B cell (primary cell): Measurements from ENCODE around the gene CMTM8. TPM values are rescaled to one million over a fixed set of nuclear protein-coding genes. Genes with fewer than 3 reads are reported as not detected.

ENCODE experiments used
- ATAC-seq: fragments of 200-7000 bp; cut with Tn5 transposase; one replicate; pipeline ENCODE4 v1.10.0; 2021; ENCODE audit warnings: low read depth, mild to moderate bottlenecking, moderate number of reproducible peaks, moderate library complexity
- CTCF ChIA-PET: fragments of 350-600 bp; sonication (Branson Sonifier 250); formaldehyde crosslinking; loops from one replicate; lab custom pipeline; 2021; ENCODE audit warnings: antibody characterized with exemption, inconsistent platforms; lab: Charles Lee
- POLR2A ChIA-PET: fragments of 350-600 bp; sonication (Branson Sonifier 250); formaldehyde crosslinking; loops from one replicate; lab custom pipeline; 2021; ENCODE audit warnings: antibody characterized with exemption; lab: Charles Lee
- DNase-seq: peaks from one replicate; pipeline ENCODE4 v3.0.0; 2013
- H2AFZ ChIP-seq: 2 replicates; pipeline ENCODE4 v1.6.1; 2012; ENCODE audit warnings: mild to moderate bottlenecking, low read depth, low read length; ENCODE audit not compliant: insufficient read depth, poor library complexity, severe bottlenecking
- H3K27ac ChIP-seq, 2 donors: 1 replicate in 1 of 2; 2 replicates in 1 of 2; pipeline ENCODE4 v1.5.1; 2012 to 2013; ENCODE audit warnings: low read length in 2 of 2, mild to moderate bottlenecking in 2 of 2, moderate library complexity in 1 of 2
- H3K27me3 ChIP-seq, 4 experiments: fragments of 200-600 bp in 1 of 4; sonication (generic) in 1 of 4; replicated peaks in 1 of 4; 1 replicate in 2 of 4; 2 replicates in 2 of 4; pipeline versions ENCODE4 v1.6.1 to v1.7.0; 2013 to 2016; ENCODE audit warnings: low read length in 3 of 4, mild to moderate bottlenecking in 2 of 4, mixed read lengths in 1 of 4, moderate library complexity in 1 of 4; ENCODE audit not compliant: insufficient read depth in 4 of 4, control insufficient read depth in 3 of 4; ENCODE audit errors: control extremely low read depth in 1 of 4
- H3K36me3 ChIP-seq, 2 experiments: replicated peaks in 1 of 2; 1 replicate in 1 of 2; 2 replicates in 1 of 2; pipeline versions ENCODE4 v1.6.1 to v1.7.1; 2013; ENCODE audit warnings: low read length in 1 of 2; ENCODE audit not compliant: insufficient read depth in 2 of 2, control insufficient read depth in 1 of 2; ENCODE audit errors: control extremely low read depth in 1 of 2, extremely low read depth in 1 of 2
- H3K4me1 ChIP-seq, 2 donors: fragments of 200-600 bp in 1 of 2; sonication (generic) in 1 of 2; 1 replicate in 1 of 2; 2 replicates in 1 of 2; pipeline versions ENCODE4 v1.5.1 to v1.6.1; 2013 to 2017; ENCODE audit warnings: low read length in 2 of 2; ENCODE audit not compliant: control insufficient read depth in 2 of 2, insufficient read depth in 2 of 2
- H3K4me2 ChIP-seq: replicated peaks from 2 replicates; pipeline ENCODE3; 2012; ENCODE audit warnings: mild to moderate bottlenecking, low read depth, low read length; ENCODE audit not compliant: poor library complexity, severe bottlenecking
- H3K4me3 ChIP-seq, 5 experiments: fragments of 200-600 bp in 1 of 5; sonication (generic) in 1 of 5; 1 replicate in 3 of 5; 2 replicates in 2 of 5; pipeline versions ENCODE4 v1.5.1 to v1.7.0; 2011 to 2016; ENCODE audit warnings: low read length in 4 of 5, mild to moderate bottlenecking in 4 of 5, low read depth in 2 of 5, control low read depth in 1 of 5, moderate library complexity in 1 of 5; ENCODE audit not compliant: insufficient read depth in 1 of 5; ENCODE audit errors: control extremely low read depth in 1 of 5, extremely low read depth in 1 of 5
- H3K79me2 ChIP-seq: fragments of 200-600 bp; sonication (generic); one replicate; pipeline ENCODE4 v1.6.0; 2016; ENCODE audit warnings: low read length; ENCODE audit not compliant: control insufficient read depth, insufficient read depth
- H3K9ac ChIP-seq: fragments of 200-600 bp; sonication (generic); 2 replicates; pipeline ENCODE4 v1.6.1; 2017; ENCODE audit warnings: mild to moderate bottlenecking, low read length, moderate library complexity
- H3K9me3 ChIP-seq, 3 donors: one replicate each; pipeline versions ENCODE4 v1.6.1 to v1.7.1; 2013; ENCODE audit warnings: low read length in 2 of 3; ENCODE audit not compliant: control insufficient read depth in 2 of 3, insufficient read depth in 1 of 3; ENCODE audit errors: control extremely low read depth in 1 of 3
- H4K20me1 ChIP-seq: 2 replicates; pipeline ENCODE4 v1.6.0; 2012; ENCODE audit warnings: mild to moderate bottlenecking, low read length; ENCODE audit not compliant: insufficient read depth, control insufficient read depth, poor library complexity, severe bottlenecking
- H3K27ac Mint-ChIP-seq: one replicate; pipeline ENCODE4 v1.8.0; 2021; ENCODE audit warnings: mixed read lengths
- H3K27me3 Mint-ChIP-seq: one replicate; pipeline ENCODE4 v1.8.0; 2021; ENCODE audit warnings: mixed read lengths
- H3K4me1 Mint-ChIP-seq: one replicate; pipeline ENCODE4 v1.8.0; 2021; ENCODE audit warnings: mixed read lengths
- H3K4me3 Mint-ChIP-seq: one replicate; pipeline ENCODE4 v1.8.0; 2021; ENCODE audit warnings: mixed read lengths
- H3K9me3 Mint-ChIP-seq: one replicate; pipeline ENCODE4 v1.8.0; 2022; ENCODE audit warnings: mixed read lengths; ENCODE audit not compliant: insufficient read depth
- CTCF ChIP-seq: fragments of 200-600 bp; IDR thresholded peaks from one replicate; pipeline ENCODE4 v1.8.0; 2022; ENCODE audit warnings: antibody characterized with exemption, mild to moderate bottlenecking
- EZH2 ChIP-seq: IDR thresholded peaks from 2 replicates; pipeline ENCODE4 v1.6.1; 2012; ENCODE audit warnings: borderline replicate concordance, low read depth, mild to moderate bottlenecking, moderate library complexity, low read length; ENCODE audit not compliant: insufficient read depth, poor library complexity, severe bottlenecking
- WGBS: methylation state at CpG from one replicate; pipeline ENCODE4 v1.1.5; 2013; ENCODE audit warnings: missing lambda C conversion rate; ENCODE audit not compliant: insufficient coverage; 5-methylcytosine and 5-hydroxymethylcytosine counted together
- intact Hi-C: fragments of 100-400 bp; cut with micrococcal nuclease; formaldehyde crosslinking; loops from one replicate; pipeline ENCODE4 v1.10.0; 2022
- polyA plus RNA-seq: library from polyadenylated mRNA; depleted of rRNA; stranded (reverse); fragments of >200 nt; gene quantifications from 2 replicates; pipeline ENCODE4 v1.2.3, GENCODE V29; 2012
- total RNA-seq, 2 donors: library from RNA; stranded (reverse); fragments of 120-200 nt in 1 of 2; gene quantifications; 1 replicate in 1 of 2; 2 replicates in 1 of 2; pipeline versions ENCODE4 v1.2.3 to v1.2.4, GENCODE V29; 2013 to 2022

The CMTM8 gene
- total and polyA plus RNA-seq, 2 donors (not counting 1 experiment from before 2014, with no cell fraction given), result 0.25 to 0.28 TPM

GRCh38 chr3:32405155-32405554 is 166.7 kb downstream of the CMTM8 start:
- no peak overlapping the region for H3K4me3 Mint-ChIP-seq
- no peak overlapping the region for H2AFZ ChIP-seq
- H3K27me3 ChIP-seq, result no peaks in the 10 kb centered on the region
- TF ChIP-seq CTCF (no peak), EZH2 (no peak)
- peaks cover 36 to 51% of the 10 kb centered on the region in 2 donors for H3K4me1 ChIP-seq
- no peak overlapping the region for H3K4me3 ChIP-seq
- no peak overlapping the region for H3K27ac ChIP-seq
- no peak overlapping the region for H3K4me2 ChIP-seq
- H3K27me3 Mint-ChIP-seq, result no peaks in the 10 kb centered on the region
- WGBS, result 100% methylated on average over 2 of the region's 2 CpGs
- intact Hi-C loops, result no loop called here
- no peaks in the 10 kb centered on the region for H3K9me3 Mint-ChIP-seq
- H3K9ac ChIP-seq, result no peak overlapping the region
- peaks cover 0 to 19% of the 10 kb centered on the region in 2 experiments for H3K36me3 ChIP-seq
- H4K20me1 ChIP-seq, result no peaks in the 10 kb centered on the region
- peak overlapping the region; percentile 61 for H3K27ac Mint-ChIP-seq
- DNase-seq (no peak), ATAC-seq (no peak)
- ChIA-PET POLR2A (no interaction called here), CTCF (interaction anchor here (1.3 to 3.0 kb wide), 2 partner anchors 30 to 63 kb away, joined by 5 to 14 read pairs; no protein-coding TSS in a partner anchor)
- peaks cover 91% of the 10 kb centered on the region for H3K79me2 ChIP-seq
- peaks cover 0 to 5% (median 0%) of the 10 kb centered on the region in 3 donors for H3K9me3 ChIP-seq
- H3K4me1 Mint-ChIP-seq, result peaks cover 71% of the 10 kb centered on the region

GRCh38 chr3:32405711-32406323 is 167.3 kb downstream of the CMTM8 start:
- peaks cover 31 to 52% of the 10 kb centered on the region in 2 donors for H3K4me1 ChIP-seq
- no peak for ATAC-seq

More at GRCh38 chr3:32405711-32406323, 167.3 kb downstream of the CMTM8 start:
- Histone ChIP-seq H3K27me3 (no peaks in the 10 kb centered on the region), H4K20me1 (no peaks in the 10 kb centered on the region), H3K79me2 (peaks cover 93% of the 10 kb centered on the region), H3K4me3 (no peak overlapping the region), H2AFZ (no peak overlapping the region), H3K27ac (no peak overlapping the region), H3K9ac (no peak overlapping the region), H3K9me3 (peaks cover 0 to 5% (median 0%) of the 10 kb centered on the region in 3 donors), H3K4me2 (no peak overlapping the region), H3K36me3 (peaks cover 0 to 19% of the 10 kb centered on the region in 2 experiments)
- Mint-ChIP-seq H3K27ac (no peak overlapping the region), H3K9me3 (no peaks in the 10 kb centered on the region), H3K27me3 (no peaks in the 10 kb centered on the region), H3K4me1 (peaks cover 67% of the 10 kb centered on the region), H3K4me3 (no peak overlapping the region)
- intact Hi-C loops, result no loop called here
- ChIA-PET CTCF (interaction anchor here (1.1 to 3.0 kb wide), 3 partner anchors 18 to 62 kb away, joined by 3 to 14 read pairs (median 9); no protein-coding TSS in a partner anchor), POLR2A (no interaction called here)
- no CpG with 5 or more reads among the region's 7 CpGs for WGBS
- DNase-seq, result no peak
- TF ChIP-seq EZH2 (no peak), CTCF (no peak)
